22Rv1 (cell line): ENCODE data around the gene TMTC2.

ENCODE experiments used
- ZFX ChIP-seq: fragments of 450-650 bp; IDR thresholded peaks from 2 replicates; pipeline ENCODE4 v1.6.1; 2017; ENCODE audit warnings: antibody characterized with exemption, borderline replicate concordance
- TF ChIP-seq, protein P1 (sequence below): fragments of 450-650 bp; IDR thresholded peaks from 2 replicates; pipeline ENCODE4 v1.5.1; 2017; ENCODE audit warnings: mild to moderate bottlenecking

DNA sequence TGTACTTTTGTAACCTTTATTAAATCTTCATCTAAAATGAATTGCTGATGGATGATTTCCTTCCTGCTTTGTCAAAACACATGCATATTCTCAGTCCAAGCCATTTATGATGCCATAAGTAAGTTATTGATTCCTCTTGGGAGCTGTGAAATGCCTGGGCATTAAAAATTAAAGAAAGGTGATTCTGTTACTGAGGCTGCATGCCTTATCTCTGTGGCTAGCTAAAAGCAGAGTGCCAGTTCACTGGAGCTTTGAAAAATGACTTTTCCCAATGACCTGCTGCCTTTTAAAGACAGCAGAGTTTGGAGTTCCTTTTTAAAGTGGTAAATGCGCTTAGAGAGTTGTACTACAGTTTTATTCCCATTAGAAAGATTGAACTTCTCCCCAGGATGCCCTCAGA, 152.1 kb downstream of the TMTC2 start:
- TF ChIP-seq, protein P1, sequence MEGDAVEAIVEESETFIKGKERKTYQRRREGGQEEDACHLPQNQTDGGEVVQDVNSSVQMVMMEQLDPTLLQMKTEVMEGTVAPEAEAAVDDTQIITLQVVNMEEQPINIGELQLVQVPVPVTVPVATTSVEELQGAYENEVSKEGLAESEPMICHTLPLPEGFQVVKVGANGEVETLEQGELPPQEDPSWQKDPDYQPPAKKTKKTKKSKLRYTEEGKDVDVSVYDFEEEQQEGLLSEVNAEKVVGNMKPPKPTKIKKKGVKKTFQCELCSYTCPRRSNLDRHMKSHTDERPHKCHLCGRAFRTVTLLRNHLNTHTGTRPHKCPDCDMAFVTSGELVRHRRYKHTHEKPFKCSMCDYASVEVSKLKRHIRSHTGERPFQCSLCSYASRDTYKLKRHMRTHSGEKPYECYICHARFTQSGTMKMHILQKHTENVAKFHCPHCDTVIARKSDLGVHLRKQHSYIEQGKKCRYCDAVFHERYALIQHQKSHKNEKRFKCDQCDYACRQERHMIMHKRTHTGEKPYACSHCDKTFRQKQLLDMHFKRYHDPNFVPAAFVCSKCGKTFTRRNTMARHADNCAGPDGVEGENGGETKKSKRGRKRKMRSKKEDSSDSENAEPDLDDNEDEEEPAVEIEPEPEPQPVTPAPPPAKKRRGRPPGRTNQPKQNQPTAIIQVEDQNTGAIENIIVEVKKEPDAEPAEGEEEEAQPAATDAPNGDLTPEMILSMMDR, result no peak
- TF ChIP-seq ZFX, result no peak
